ENCODE results near the gene SREBF1. TPM values are rescaled to one million over a fixed set of nuclear protein-coding genes. Genes with fewer than 3 reads are reported as not detected.

Gene SREBF1
- total and polyA plus RNA-seq, 2 of the 8 experiments (the other 6 are each of a cell fraction or from before 2014, with no cell fraction given): 28.6 to 70.8 TPM

DNA sequence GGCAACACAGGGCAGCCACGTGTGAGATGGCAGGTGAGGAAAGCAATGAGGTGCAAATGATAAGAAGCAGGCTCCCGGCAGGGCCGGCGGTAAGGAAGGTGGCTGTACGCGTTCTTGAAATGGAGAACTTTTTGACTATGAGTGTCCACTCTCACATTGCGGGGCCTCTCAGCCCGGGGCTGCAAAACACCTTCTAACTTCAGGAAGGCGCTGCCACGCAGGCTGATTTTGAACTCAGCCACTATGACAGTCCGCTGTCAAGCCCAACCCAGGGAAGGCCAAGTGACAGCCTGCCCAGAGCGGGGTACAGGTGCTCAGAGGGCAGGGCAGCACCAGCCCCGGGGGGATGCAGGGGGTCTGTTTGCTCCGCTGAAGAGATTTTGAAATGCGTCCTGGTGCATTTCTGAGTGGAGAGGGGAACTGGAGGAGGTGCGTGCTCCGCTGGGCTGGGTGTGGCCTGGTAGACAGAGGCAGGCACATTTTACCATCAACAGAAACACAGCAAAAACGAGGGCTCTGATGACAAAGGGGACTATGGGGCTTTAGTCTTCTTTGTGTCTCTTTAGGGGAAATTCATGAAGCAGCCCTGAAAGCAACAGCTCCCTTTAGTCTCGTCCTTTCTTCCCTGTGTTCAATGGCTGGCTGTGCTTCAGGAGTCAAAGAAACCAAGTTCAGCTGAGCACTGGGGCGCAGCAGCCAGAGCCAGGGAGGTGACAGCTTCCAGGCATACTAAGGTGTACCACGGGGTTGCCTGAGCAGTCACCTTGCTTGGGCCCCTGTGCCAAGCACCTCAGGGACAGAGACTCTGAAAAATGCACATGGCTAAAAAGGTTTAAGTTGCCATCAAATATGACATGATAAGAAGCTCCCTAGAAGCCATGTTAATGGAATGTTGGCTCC is 14.6 kb upstream of the SREBF1 start:
- Histone ChIP-seq H3K79me2 (ENCODE audit: control insufficient read depth in 1 of 2, insufficient read depth in 2 of 2, low read length in 2 of 2) (no peaks in the 10 kb centered on the region), H4K91ac (replicated peaks; ENCODE audit: insufficient read length, low read length) (peak overlapping the region; percentile 38), H3K4me2 (ENCODE audit: insufficient read depth in 1 of 2, low read depth in 2 of 2, low read length in 2 of 2) (no peak overlapping the region), H3K4me1 (replicated peaks in 1 of 4; ENCODE audit: control insufficient read depth in 3 of 4, insufficient read depth in 4 of 4, low read length in 3 of 4) (peaks cover 0 to 27% (median 17%) of the 10 kb centered on the region in 4 experiments; a peak in 6 of 7 replicates), H4K8ac (ENCODE audit: extremely low read depth, insufficient read depth, low read length) (no peak overlapping the region), H3K27me3 (replicated peaks in 1 of 4; ENCODE audit: control insufficient read depth in 3 of 4, extremely low read depth in 1 of 4, insufficient read depth in 3 of 4, low read length in 3 of 4) (no peaks in the 10 kb centered on the region; a peak in 1 of 7 replicates), H3K9ac (replicated peaks in 1 of 4; ENCODE audit: extremely low read depth in 1 of 4, low read depth in 3 of 4, low read length in 3 of 4) (no peak overlapping the region), H2AFZ (ENCODE audit: low read length) (no peak overlapping the region), H3K56ac (replicated peaks; ENCODE audit: insufficient read length, low read depth, low read length) (no peak overlapping the region), H3K4me3 (ENCODE audit: extremely low read depth in 1 of 4, insufficient read depth in 2 of 4, low read depth in 3 of 4, low read length in 4 of 4) (no peak overlapping the region), H3K14ac (ENCODE audit: insufficient read length) (no peak overlapping the region), H2BK5ac (ENCODE audit: low read depth, low read length) (no peak overlapping the region; the same call in 1 of the 2 replicates), H3K27ac (ENCODE audit: low read depth, low read length) (no peak overlapping the region), H2BK12ac (ENCODE audit: low read depth, low read length) (0 out of 2 replicates have a peak overlapping the region, but pooled peaks have one; percentile 60), H2BK15ac (ENCODE audit: low read length) (0 out of 2 replicates have a peak overlapping the region, but pooled peaks have one; percentile 29), H2BK20ac (ENCODE audit: low read length) (no peak overlapping the region), H2AK5ac (ENCODE audit: low read depth, low read length) (no peak overlapping the region), H3K18ac (ENCODE audit: extremely low read depth, low read length) (no peak overlapping the region), H4K20me1 (replicated peaks in 1 of 2; ENCODE audit: control insufficient read depth in 1 of 2, insufficient read depth in 2 of 2, low read length in 2 of 2) (no peaks in the 10 kb centered on the region), H4K5ac (ENCODE audit: insufficient read length, low read depth, low read length) (no peak overlapping the region), H3K36me3 (ENCODE audit: control insufficient read depth in 2 of 4, insufficient read depth in 4 of 4, low read length in 3 of 4) (no peaks in the 10 kb centered on the region), H3K23ac (ENCODE audit: insufficient read length) (no peak overlapping the region), H3K9me3 (ENCODE audit: insufficient read depth in 2 of 2, low read depth in 1 of 2, low read length in 1 of 2) (no peaks in the 10 kb centered on the region), H3K23me2 (ENCODE audit: low read depth, low read length) (no peaks in the 10 kb centered on the region), H3K79me1 (ENCODE audit: low read depth, low read length) (no peaks in the 10 kb centered on the region), H2BK120ac (replicated peaks; ENCODE audit: low read depth, low read length) (no peak overlapping the region), H3K4ac (replicated peaks; ENCODE audit: insufficient read length, low read depth, low read length) (no peak overlapping the region)
- DNase-seq (ENCODE audit: low read depth in 1 of 2, low spot score in 2 of 2) (no peak), FAIRE-seq (no peak)
- ChIA-PET POLR2A (ENCODE audit: partially characterized antibody) (interaction anchor here (1.0 to 12.1 kb wide), 7 partner anchors 9 to 41 kb away, joined by 3 to 122 read pairs (median 4); partner anchors contain the start of gene SREBF1), CTCF (ENCODE audit: partially characterized antibody) (interaction anchor here (1.0 to 17.7 kb wide), 6 partner anchors 9 to 67 kb away, joined by 3 to 375 read pairs (median 4); no protein-coding TSS in a partner anchor)
- 83% methylated on average over 21 of the region's 21 CpGs; no CpG with 5 or more reads in 1 of the 2 experiments for WGBS, 2 experiments (ENCODE audit: extremely low coverage in 1 of 2, insufficient coverage in 1 of 2, insufficient read length in 1 of 2, insufficient replicate concordance in 2 of 2, low coverage in 1 of 2, low lambda C conversion rate in 2 of 2, missing lambda C conversion rate in 1 of 2)
- TF ChIP-seq KDM4A (IDR thresholded peaks at IDR 0.05; ENCODE audit: low read depth, low read length, severe bottlenecking) (no peak), SAP30 (IDR thresholded peaks at IDR 0.05; ENCODE audit: insufficient read depth, insufficient replicate concordance, low read length) (no peak), ASH2L (IDR thresholded peaks at IDR 0.05; ENCODE audit: low read length) (no peak), RXRA (IDR thresholded peaks at IDR 0.05; ENCODE audit: insufficient read depth, low read depth, low read length) (no peak), SIX5 (IDR thresholded peaks at IDR 0.05; ENCODE audit: low read depth, low read length) (no peak), CBX8 (IDR thresholded peaks at IDR 0.05; ENCODE audit: borderline replicate concordance, low read depth, low read length) (no peak), SP1 (IDR thresholded peaks at IDR 0.05; ENCODE audit: low read depth, low read length) (no peak)
